ENCODE results near the gene CXCL10.

- TF ChIP-seq POLR2A (IDR thresholded peaks at IDR 0.05; ENCODE audit: low read depth, low read length), result no peak
- no peak for TF ChIP-seq POLR2AphosphoS5 (IDR thresholded peaks at IDR 0.05; ENCODE audit: low read depth, low read length)
Measured at GRCh38 chr4:75992462-75992861, 30.8 kb downstream of the CXCL10 start.

All from GM12892 (cell line).